Measurements from ENCODE around the gene SOX12.

DNA sequence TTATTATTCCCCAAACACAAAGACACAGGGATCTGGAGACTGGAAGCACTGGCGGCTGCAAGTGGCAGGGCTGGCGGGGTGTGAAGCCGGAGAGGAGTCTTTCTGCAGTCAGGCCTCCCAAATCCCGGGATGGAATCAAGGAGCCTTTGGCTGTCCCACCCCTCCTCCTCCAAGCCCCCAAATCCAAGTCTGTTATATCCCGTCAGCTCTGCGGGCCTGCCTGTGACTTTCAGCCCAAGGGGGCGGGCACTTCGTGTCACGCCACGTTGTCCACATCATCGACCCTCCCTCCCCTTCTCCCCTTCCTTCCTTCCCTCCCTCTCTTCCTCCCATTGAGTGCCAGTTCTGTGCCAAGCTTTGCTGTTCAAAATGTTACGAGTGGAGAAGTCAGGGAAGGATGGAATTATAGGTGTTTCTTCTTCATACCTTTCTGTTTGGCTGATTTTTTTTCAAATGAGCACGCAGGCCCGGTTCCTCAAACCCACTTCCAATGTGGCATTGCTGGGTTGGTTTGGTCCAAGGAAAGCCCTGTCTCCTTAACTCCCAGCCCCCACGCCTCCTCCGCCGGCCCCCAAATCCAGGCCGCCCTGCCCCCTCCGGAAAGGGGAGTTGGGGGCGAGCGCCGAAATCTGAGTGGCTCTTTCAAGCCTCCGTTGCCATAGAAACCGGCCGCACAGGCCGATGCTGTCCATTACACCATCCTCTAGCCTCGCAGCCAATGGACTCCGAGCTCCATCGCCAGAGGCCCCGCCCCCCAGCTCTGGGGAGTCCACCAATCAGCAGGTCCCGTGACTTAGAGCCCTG, 15.3 kb upstream of the SOX12 start:
- TF ChIP-seq POLR2A (IDR thresholded peaks at IDR 0.05) = no peak
- TF ChIP-seq, protein P1, sequence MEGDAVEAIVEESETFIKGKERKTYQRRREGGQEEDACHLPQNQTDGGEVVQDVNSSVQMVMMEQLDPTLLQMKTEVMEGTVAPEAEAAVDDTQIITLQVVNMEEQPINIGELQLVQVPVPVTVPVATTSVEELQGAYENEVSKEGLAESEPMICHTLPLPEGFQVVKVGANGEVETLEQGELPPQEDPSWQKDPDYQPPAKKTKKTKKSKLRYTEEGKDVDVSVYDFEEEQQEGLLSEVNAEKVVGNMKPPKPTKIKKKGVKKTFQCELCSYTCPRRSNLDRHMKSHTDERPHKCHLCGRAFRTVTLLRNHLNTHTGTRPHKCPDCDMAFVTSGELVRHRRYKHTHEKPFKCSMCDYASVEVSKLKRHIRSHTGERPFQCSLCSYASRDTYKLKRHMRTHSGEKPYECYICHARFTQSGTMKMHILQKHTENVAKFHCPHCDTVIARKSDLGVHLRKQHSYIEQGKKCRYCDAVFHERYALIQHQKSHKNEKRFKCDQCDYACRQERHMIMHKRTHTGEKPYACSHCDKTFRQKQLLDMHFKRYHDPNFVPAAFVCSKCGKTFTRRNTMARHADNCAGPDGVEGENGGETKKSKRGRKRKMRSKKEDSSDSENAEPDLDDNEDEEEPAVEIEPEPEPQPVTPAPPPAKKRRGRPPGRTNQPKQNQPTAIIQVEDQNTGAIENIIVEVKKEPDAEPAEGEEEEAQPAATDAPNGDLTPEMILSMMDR (IDR thresholded peaks at IDR 0.05 in 8 of 11, conservative IDR thresholded peaks at IDR 0.05 in 3 of 11) = no peak

Measured in spleen (tissue), 7 donors.